Esophagus squamous epithelium (tissue), 4 donors: ENCODE data around the gene TRIM50.

Experiments
- POLR2A ChIP-seq, 4 donors: fragments of 450-650 bp; IDR thresholded peaks; one replicate each; pipeline ENCODE4 v1.6.1; 2017; ENCODE audit warnings: antibody characterized with exemption in 4 of 4, mild to moderate bottlenecking in 4 of 4, moderate library complexity in 3 of 4
- TF ChIP-seq, protein P1 (sequence below), 6 experiments: fragments of 450-650 bp in 4 of 6; fragments of 200-600 bp in 2 of 6; sonication (generic) in 2 of 6; IDR thresholded peaks; one replicate each; pipeline ENCODE4 v1.5.1; 2016 to 2019; ENCODE audit warnings: antibody characterized with exemption in 6 of 6, mild to moderate bottlenecking in 4 of 6, moderate library complexity in 4 of 6

DNA sequence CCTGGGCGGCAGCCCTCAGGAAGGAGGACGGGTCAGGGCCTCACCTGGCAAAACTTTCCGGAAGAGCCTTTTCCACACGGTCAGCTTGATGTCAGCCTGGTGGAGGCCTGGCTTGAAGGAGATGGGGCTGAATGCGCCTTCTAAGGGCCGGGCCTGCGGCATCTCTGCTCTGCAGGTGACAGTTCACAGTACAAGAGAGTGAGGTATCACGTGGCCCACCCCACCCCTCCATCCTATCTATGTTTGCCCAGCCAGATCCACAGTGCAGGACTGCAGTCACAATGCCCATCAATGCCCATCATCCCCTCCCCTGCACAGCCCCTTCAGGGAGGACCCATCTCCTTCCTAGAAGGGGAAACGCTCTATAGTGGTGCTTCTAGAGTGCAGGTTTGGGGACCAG is 11.4 kb downstream of the TRIM50 start:
- TF ChIP-seq, protein P1, sequence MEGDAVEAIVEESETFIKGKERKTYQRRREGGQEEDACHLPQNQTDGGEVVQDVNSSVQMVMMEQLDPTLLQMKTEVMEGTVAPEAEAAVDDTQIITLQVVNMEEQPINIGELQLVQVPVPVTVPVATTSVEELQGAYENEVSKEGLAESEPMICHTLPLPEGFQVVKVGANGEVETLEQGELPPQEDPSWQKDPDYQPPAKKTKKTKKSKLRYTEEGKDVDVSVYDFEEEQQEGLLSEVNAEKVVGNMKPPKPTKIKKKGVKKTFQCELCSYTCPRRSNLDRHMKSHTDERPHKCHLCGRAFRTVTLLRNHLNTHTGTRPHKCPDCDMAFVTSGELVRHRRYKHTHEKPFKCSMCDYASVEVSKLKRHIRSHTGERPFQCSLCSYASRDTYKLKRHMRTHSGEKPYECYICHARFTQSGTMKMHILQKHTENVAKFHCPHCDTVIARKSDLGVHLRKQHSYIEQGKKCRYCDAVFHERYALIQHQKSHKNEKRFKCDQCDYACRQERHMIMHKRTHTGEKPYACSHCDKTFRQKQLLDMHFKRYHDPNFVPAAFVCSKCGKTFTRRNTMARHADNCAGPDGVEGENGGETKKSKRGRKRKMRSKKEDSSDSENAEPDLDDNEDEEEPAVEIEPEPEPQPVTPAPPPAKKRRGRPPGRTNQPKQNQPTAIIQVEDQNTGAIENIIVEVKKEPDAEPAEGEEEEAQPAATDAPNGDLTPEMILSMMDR (IDR thresholded peaks at IDR 0.05) = no peak
- no peak for TF ChIP-seq POLR2A (IDR thresholded peaks at IDR 0.05)
